HG03066 (cell line): ENCODE measurements around the gene ERGIC1.
"Not testable (repeated sequence)": the region's sequence is repeated elsewhere in the genome, so short reads cannot be mapped to it uniquely, and the experiment has no call there.

Experiments used
- ATAC-seq: cut with Tn5 transposase; IDR thresholded peaks from one replicate; pipeline ENCODE4 v1.9.1; 2021; ENCODE audit warnings: low read depth; ENCODE audit not compliant: unreplicated experiment

Gene ERGIC1

GRCh38 chr5:172833686-172834414 is at the start of gene ERGIC1:
Gene ERGIC1, plus strand, starts transcription at chr5:172834251. Its CDS starts 163 bp downstream, at chr5:172834414.
- ATAC-seq, result peak; percentile 73

DNA sequence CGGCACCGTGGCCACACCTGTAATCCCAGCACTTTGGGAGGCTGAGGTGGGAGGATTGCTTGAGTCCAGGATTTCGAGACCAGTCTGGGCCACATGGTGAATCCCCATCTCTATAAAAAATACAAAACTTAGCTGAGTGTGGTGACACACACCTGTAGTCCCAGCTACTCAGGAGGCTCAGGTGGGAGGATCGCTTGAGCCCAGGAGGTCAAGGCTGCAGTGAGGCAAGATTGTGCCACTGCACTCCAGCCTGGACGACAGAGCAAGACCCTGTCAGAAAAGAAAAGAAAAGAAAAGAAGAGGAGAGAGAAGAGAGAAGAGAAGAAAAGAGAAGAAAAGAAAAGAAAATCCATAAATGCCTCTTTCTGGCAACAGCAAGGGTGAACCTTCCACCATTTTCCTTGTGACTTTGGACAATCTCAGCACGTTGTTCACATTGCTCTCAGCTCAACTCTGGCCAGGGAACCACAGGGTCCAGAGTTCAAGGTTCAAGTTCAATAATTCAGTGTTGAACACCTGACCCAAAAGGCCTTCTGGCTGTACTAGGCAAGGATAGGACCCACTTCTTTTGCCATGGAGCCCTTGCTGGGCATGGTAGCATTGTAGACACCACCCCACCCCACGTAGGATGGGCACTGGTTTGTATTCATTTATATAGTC is 48.5 kb upstream of the ERGIC1 start:
- ATAC-seq, result no peak

GRCh38 chr5:172786736-172787462 is 47.2 kb upstream of the ERGIC1 start:
- no peak for ATAC-seq

GRCh38 chr5:172787538-172787937 is 46.5 kb upstream of the ERGIC1 start:
- ATAC-seq, result not testable (repeated sequence)

GRCh38 chr5:172788771-172789686 is 45.0 kb upstream of the ERGIC1 start:
- no peak for ATAC-seq

DNA sequence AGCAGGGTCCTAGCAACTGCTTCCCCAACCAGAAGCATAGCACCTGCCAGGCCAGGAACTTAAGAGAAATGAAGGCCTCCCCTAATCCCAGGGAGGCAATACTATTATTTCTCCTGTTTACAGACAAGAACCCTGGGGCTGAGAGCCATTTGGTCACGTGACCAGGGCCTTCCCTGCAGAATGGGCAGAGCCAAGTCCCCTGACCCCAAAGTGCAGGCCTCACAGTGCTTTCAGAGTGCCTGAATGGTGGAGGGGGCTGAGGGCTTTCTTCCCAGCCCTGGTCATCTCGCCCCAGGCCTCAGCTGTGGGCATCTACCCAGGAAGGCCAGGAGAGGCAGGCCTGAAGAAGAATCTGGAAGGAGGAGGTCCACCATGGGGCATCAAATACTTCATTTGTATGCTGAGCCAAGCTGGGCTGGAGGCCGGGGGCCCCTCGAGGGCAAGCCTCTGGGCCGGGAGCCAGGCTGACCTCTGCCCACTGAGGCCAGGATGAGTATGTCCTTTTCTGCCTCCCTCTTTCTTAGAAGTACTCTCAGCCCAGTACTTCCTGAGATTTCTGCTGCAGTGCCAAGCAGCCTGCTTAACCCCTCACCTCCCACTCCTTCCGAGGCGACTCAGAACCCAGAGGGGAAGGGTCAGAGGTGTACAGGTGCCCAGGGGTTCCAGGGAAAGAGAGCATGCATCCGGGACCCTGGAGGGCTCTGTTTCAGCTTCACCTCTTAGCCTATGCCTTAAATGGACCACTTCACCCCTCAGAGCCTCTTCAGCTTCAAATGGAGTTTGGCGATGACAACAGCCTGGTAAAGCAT is 44.2 kb upstream of the ERGIC1 start:
- no peak for ATAC-seq

- ATAC-seq, result no peak
Observed at GRCh38 chr5:172790496-172790889, 43.6 kb upstream of the ERGIC1 start.

- no peak for ATAC-seq
Observed at GRCh38 chr5:172791286-172791685, 42.8 kb upstream of the ERGIC1 start.

- ATAC-seq, result no peak
Observed at GRCh38 chr5:172791726-172792445, 42.2 kb upstream of the ERGIC1 start.

DNA sequence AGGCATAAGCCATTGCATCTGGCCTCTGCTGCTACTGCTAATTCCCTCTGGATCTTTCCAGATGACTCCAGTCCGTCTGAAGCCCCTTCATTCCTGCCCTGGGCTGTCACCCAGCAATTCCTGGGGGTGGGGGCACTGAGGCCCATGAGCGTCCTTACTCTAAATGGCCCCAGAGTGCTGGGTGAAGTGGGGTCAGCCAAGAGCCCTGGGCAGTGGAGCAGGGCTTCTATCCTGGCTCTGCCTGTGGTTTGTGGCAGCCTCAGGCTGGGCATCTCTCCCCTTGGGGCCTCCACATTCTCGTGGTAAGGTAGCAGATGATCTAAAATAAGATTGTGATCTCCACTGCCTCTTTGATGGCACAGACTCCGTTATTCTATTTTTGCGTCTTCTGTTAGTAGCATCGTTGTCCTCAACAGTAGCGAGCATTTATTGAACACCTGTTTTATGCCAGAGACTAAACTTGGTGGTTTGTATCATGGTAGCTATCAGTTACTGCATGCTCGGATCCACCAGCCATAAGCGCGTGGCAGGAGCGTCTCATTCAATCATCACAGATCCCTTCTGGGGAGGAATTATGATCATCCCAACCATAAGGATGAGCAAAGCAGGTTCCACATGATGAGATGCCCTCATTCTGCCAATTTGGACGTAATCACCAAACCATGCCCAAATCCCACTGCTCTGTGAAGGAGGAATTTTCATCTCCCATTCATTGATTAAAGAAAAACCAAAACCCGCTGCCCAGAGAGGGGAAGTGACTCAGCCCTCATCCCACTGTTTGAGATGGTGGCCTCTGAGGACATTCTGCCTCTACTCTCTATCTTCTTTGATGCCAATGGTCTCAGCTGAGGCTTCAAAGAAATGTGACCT is 41.1 kb upstream of the ERGIC1 start:
- ATAC-seq, result no peak

DNA sequence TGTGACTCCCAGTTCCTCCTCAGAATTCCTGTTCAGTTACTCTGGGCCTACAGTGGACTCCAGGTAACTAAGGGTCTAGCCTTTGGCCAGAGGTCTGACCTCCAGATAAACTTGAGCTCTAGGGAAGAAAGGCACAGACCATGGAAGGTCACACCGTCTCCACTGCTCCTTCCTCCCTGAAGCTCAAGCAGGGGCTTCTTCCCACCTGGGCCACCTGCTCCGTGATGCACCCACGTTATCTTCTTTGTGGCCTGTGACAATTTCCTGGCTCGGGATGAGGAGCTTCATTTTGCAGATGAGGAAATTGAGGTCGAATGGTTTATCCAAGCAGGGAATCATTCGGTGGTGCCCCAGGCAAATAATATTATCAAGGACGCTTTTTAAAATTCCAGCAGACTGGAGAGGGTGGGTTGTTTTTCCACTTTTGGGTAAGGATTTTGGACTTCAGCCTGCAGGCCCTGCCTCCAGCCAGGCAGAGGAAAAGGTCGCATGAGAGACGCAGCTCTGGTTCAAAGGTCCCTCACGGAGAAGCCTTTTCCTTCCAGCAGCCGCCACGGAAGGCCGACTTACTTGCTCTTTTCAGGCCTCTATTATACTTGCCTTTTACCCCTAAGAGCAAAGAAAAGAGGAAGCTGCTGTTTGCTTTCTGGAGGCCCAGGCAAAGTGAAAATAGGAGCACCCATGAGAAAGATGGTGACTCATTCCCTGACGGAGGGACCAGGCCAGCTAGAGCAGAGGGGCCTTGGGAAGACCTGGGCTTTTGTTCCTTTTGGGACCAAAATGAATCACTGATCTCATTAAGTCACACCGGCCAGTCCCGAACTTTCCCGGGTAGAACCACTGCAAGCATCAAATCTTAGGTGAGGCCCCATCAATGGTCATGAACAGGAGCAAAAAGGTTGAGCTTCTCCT is 40.2 kb upstream of the ERGIC1 start:
- no peak for ATAC-seq

DNA sequence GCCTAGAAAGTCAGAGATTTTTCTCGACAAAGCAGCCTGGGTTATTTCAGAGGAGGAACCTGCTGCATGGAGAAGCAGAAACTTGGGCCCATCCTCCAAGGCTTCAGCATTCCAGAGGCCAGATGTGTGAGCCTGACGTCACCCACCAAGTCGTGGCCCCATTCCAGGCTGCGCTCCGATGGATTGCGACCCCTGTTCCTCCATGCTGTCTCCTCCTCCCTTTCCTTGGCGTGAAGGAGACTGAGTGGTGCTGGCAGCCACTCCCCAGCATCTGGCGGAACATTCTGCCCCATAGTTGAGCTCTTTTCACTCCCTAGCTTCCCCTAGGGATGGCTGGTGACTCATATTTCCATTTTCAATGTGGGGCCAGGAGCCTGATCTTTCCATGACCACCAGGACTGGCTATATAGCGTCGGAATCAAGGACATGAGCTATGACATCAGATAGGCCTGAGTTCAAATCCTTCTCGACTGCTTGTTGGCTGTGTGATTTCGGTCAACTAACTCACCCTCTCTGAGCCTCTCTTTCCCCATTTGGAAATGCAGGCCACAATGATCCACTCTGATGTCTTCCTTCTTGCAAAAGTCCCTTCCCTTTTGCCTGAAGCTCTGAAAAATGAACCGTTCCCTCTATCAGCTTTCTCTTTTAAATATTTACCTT is 38.6 kb upstream of the ERGIC1 start:
- ATAC-seq, result no peak

DNA sequence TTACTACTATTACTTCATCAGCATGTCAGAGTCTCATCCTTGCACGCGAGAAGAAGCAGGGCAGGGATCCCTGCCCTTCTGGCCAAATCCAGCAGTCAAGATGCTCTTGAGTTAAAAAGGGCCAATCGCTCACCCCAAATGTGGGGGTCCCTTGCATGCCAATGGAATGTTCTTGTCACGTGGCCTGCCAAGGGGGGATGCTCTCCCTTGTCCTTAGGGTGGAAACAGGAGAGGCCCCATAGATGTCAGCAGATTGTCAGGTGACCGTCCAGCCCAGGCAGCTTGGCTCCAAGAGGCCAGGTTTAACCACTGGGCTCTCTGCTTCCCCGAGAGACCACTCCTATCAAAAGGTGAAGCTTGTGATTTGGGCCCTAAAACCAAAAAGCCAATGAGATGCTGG is 37.7 kb upstream of the ERGIC1 start:
- ATAC-seq, result no peak

DNA sequence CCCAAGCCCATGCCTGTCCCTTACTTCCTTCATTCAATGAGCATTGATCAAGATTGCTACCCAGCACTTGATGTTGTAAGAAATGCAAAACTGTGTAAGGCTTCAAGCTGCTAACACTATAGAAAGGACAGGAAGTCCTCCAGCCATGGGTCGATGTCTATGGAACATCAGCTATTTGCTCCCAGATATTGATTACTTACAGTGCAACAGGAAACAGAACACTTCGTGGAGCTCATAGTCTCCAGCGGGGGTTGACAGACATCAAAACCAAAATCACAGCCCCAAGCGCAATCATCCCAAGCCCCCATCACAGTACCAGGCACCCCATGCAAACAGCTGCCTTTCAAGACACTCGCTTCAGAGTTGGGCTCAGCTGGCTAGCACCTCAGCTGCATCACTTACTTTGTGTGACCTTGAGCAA is 36.3 kb upstream of the ERGIC1 start:
- no peak for ATAC-seq

DNA sequence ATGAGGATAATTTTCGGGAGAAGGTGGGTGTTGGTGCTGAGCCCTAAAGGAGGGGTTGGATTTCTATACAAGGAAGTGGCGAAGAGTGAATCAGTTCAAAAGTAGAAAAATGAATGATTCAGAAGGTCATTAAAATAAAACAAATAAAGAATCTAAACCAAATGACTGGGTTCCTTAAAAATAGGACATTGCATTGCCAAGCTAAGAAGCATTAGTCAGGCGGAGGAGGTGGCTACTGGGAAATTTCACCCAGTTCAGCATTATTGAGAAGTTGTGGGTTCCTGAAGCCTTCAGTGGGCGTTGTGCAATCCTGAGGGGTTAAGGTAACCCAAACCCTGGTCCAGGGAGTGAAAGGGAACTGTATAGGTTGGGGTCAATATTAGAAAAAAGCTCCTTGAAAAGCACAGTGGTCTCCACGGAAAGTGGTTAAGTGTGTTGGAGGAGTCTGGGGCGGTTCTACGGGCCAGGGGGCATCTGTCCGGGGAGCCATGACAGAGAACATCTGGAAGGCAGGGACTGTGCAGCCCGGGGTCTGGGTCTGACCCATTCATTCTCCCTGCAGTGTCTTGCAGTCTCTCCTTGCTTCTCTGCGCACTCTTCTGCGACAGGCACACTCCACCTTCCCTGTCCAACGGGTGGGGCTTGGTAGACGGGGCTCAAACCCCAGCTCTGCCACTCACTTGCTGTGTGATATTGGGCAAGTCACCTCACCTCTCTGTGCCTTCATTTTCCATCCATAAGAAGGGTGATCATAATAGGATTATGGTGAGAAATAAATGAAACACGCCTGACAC is 35.4 kb upstream of the ERGIC1 start:
- no peak for ATAC-seq

- ATAC-seq, result no peak
Observed at GRCh38 chr5:172799416-172799815, 34.6 kb upstream of the ERGIC1 start.
